ENCODE results near the gene ATP1A2.

The ATP1A2 gene

DNA sequence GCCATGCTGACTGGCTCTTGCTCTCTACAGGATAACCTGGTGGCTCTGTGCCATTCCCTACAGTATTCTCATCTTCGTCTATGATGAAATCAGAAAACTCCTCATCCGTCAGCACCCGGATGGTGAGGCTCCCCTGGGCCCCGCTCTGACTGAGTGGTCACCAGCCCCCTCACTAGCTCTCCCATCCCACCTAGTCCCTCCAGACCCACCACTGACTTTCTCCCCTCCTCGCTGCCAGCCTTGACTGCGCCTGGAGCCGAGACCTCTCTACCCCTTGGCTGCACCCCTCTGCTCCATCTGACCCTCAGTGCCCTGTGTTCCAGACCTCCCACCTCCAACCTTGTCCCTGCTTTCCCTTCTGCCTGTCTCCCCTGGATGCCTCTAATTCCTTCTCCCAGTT is 70.7 kb downstream of the ATP1A2 start:
- no peak for DNase-seq

DNA sequence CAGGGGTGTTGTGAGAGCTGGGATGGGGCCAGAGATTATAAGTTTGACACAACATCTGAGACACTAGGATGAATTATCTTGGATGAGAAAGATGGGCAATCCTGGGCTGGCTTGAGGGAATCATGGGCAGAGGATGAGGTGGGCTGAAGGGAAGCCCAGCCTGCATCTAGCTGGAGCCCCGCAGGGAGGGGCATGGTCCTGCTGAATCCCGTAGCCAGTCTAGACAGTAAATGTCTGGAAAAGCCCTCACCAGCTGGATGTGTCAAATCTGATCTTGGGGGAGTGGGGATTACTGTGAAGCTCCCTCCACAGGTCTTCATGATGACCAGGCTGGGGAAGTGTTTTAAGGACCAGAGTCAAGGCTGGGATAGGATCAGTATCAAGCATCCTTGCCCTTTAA is 71.2 kb downstream of the ATP1A2 start:
- no peak for DNase-seq

DNA sequence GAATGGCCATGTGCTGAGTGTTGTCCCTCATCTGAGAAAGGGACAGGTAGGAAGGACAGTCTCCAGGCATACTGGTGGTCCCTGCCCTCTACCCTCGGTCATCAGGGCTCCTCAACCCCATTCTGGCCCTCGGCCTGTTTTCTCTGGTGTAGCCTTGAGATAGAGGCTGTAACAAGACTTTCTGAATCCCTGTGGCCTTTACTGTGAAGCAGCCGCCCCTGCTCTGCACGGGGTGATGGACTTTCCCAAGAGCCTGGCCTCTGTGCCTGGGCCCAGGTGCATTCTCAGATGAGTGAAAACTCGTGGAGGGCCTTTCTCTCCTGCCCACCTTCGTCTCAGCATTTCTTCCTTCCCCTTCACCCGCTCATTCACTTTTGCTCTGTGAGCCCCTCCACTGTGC is 71.8 kb downstream of the ATP1A2 start:
- DNase-seq, result no peak

DNA sequence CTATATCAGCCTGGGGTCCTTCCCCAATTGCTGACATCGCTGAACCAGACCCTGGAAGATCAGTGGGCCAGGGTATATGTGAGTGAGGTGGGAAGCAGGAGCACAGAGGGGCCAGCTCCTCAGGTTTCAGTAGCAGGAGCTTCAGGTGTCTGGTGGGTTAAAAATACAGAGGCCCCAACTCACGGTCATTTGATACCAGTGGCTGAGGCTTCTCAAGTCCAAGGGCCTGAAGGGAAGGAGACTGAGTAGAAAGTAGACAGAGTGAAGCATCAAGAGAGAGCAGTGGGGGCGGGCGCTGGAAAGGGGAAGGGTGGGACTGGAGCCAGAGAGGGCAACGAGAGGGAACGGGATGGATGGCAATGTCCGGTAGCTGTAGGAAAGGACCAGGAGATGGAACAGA is 72.8 kb downstream of the ATP1A2 start:
- no peak for DNase-seq

DNA sequence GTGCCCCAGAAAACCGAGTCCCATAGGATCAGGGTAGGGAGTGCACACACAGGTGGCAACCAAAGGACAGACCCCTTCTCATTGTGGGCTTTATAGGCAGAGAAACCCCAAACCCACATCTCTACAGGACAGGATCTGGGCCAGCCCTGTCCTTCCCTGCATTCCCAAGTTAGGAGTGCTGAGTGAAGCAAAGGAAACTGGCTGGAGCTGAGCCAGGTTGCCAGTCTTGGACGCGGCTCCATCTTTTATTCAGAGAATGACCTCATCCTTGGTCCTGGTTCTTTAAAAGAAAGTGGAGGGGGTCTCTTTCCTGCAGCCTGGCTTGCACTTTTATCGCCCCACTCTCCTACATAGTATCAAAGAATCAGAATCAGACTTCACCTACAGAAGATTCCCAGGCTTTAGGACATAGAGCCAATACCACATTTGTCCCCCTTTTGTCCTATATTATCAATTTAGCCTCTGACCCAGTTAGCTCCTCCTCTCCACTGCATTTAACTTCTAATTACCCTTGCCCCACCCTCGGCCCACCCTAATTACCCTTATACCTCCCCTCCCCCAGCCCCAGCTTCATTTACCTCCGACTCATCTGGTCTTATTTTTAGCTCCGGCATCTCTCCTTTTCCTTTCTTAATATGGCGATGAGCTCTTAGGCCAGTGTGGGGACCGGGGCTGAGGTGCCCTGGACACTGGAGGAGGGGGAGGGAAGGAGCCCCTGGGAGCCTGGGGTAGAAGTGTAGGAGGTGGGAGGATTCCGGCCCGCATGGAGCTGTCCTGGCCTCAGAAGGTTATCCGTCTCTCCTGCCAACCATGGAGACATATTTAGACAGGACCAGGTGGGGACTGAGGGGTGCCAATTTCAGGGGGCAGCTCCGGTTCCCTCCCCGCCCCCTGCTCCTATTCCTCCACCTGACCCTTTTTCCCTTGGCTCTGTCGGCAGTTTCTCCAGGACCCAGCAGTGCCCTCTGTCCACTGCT is 74.4 kb downstream of the ATP1A2 start, which contains the start of gene CASQ1:
Gene CASQ1, plus strand, starts transcription at position 927 of the 977 bp plus-strand sequence. CDS start 177 bp downstream, outside the sequence.
- DNase-seq, result no peak

DNA sequence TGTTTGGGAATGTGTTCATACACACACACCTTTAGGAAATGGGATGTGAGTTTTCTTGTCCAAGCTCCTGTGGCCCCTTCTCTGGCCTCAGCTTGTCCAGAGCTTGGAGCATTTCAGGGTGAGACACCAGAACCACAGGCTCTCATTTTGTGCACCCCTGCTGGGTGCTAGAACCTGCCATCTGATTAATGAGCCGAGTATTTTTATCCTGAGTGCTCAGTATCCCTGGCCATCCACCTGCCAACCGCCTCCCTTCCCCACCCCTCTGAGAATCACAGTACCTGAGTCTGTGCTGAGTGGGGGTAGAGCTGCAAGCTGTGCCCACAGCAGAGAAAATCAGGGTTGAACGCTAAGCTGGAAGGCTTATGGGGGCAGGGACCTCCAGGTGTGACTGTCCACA is 76.2 kb downstream of the ATP1A2 start:
- DNase-seq, result no peak

DNA sequence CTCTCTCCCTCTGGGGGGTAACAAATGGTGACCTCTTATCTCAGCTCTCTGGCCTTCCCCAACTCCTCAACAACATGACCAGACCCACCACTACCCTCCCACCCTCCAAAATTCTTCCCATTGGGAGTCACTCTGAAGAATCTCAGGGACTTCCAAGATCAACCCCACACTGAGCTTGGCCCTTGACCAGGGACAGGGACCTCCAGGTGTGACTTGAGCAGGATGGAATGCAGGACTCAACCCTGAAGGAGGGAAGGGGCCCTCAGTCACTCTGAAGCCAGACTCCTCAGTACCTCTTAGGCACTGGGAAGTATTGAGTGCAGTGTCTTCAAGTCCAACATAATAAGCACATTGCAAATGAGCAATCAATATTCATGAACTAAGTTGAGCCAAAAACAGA is 76.7 kb downstream of the ATP1A2 start:
- no peak for DNase-seq
